CD4-positive, alpha-beta T cell (primary cell): ENCODE data around the gene PID1. TPM values are rescaled to one million over a fixed set of nuclear protein-coding genes. Genes with fewer than 3 reads are reported as not detected.

Experiments
- ATAC-seq: fragments of 200-7000 bp; cut with Tn5 transposase; one replicate; pipeline ENCODE4 v1.10.0; 2022; ENCODE audit warnings: mild to moderate bottlenecking; ENCODE audit not compliant: poor library complexity
- CTCF ChIA-PET: fragments of 350-600 bp; sonication (Branson Sonifier 250); formaldehyde crosslinking; loops from one replicate; lab custom pipeline; 2021; ENCODE audit warnings: antibody characterized with exemption, inconsistent platforms; lab: Charles Lee
- POLR2A ChIA-PET: fragments of 350-600 bp; sonication (Branson Sonifier 250); formaldehyde crosslinking; loops from one replicate; lab custom pipeline; 2021; ENCODE audit warnings: antibody characterized with exemption, inconsistent platforms; lab: Charles Lee
- DNase-seq, 14 experiments: peaks; one replicate each; pipeline ENCODE4 v3.0.0-alpha.2; 2013 to 2020; ENCODE audit warnings: mixed read lengths in 2 of 14
- H3K27ac ChIP-seq, 2 donors: one replicate each; pipeline versions ENCODE4 v1.5.1 to v1.7.0; 2013; ENCODE audit warnings: low read length in 2 of 2, low read depth in 1 of 2, mild to moderate bottlenecking in 1 of 2
- H3K27me3 ChIP-seq, 2 experiments: 1 replicate in 1 of 2; 2 replicates in 1 of 2; pipeline versions ENCODE4 v1.6.1 to v1.7.0; 2013; ENCODE audit warnings: low read length in 2 of 2, control low read depth in 1 of 2, mild to moderate bottlenecking in 1 of 2, moderate library complexity in 1 of 2; ENCODE audit not compliant: insufficient read depth in 2 of 2, control insufficient read depth in 1 of 2
- H3K36me3 ChIP-seq: one replicate; pipeline ENCODE4 v1.6.1; 2013; ENCODE audit warnings: low read length, control low read depth; ENCODE audit not compliant: insufficient read depth
- H3K4me1 ChIP-seq: one replicate; pipeline ENCODE4 v1.6.1; 2013; ENCODE audit warnings: low read length, control low read depth; ENCODE audit not compliant: insufficient read depth
- H3K4me3 ChIP-seq: one replicate; pipeline ENCODE4 v1.5.1; 2013; ENCODE audit warnings: mild to moderate bottlenecking, low read length, moderate library complexity
- H3K9me3 ChIP-seq, 2 experiments: 1 replicate in 1 of 2; 2 replicates in 1 of 2; pipeline versions ENCODE4 v1.6.1 to v1.7.0; 2013; ENCODE audit warnings: low read length in 2 of 2, mild to moderate bottlenecking in 2 of 2, control low read depth in 1 of 2, moderate library complexity in 1 of 2; ENCODE audit not compliant: control insufficient read depth in 1 of 2, insufficient read depth in 1 of 2
- H3K27ac Mint-ChIP-seq: one replicate; pipeline ENCODE4 v1.8.0; 2020; ENCODE audit warnings: mixed read lengths
- H3K27me3 Mint-ChIP-seq: one replicate; pipeline ENCODE4 v1.8.0; 2021; ENCODE audit warnings: mixed read lengths
- H3K36me3 Mint-ChIP-seq: one replicate; pipeline ENCODE4 v1.8.0; 2021; ENCODE audit warnings: low read depth, mixed read lengths
- H3K4me1 Mint-ChIP-seq: one replicate; pipeline ENCODE4 v1.8.0; 2021; ENCODE audit warnings: low read depth, mixed read lengths
- H3K4me3 Mint-ChIP-seq: one replicate; pipeline ENCODE4 v1.8.0; 2020; ENCODE audit warnings: mild to moderate bottlenecking, mixed read lengths
- H3K9me3 Mint-ChIP-seq: one replicate; pipeline ENCODE4 v1.8.0; 2020; ENCODE audit warnings: mixed read lengths
- intact Hi-C, 2 experiments: fragments of 100-400 bp; cut with DNase I in 1 of 2; cut with micrococcal nuclease in 1 of 2; formaldehyde crosslinking; loops; one replicate each; pipeline versions ENCODE4 v1.15.1 to v1.9.0; 2023 to 2025; cut with DNase I, micrococcal nuclease
- total RNA-seq, 174 experiments: library from RNA in 2 of 174; stranded (reverse) in 2 of 174; gene quantifications; one replicate each; pipeline ENCODE4 v1.2.3 and lab custom pipeline; 2021 to 2026
- TF ChIP-seq, protein P1 (sequence below): fragments of 200-600 bp; IDR thresholded peaks from one replicate; pipeline ENCODE4 v1.8.0; 2022; ENCODE audit warnings: antibody characterized with exemption, mild to moderate bottlenecking

PID1 gene
- total RNA-seq, 2 experiments from 2014 or later = 0.38 to 0.53 TPM

DNA sequence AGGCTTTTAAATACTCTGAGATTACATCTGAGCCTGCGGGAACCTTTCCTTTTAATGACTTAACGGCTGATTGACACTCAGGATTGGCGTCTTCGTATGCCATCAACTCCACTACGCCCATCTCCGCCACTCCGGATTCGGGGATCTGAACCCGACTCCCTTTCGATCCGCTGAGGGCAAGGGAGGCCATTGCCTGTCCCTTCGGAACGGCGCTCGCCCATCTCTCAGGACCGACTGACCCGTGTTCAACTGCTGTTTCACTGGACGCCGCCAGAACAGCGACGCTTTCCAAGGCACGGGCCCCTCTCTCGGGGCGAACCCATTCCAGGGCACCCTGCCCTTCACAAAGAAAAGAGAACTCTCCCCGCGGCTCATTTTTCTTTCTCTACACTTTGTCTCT, 90.4 kb downstream of the PID1 start:
- peaks cover 4% of the 10 kb centered on the region for H3K9me3 Mint-ChIP-seq
- H3K36me3 ChIP-seq = no peaks in the 10 kb centered on the region
- TF ChIP-seq, protein P1, sequence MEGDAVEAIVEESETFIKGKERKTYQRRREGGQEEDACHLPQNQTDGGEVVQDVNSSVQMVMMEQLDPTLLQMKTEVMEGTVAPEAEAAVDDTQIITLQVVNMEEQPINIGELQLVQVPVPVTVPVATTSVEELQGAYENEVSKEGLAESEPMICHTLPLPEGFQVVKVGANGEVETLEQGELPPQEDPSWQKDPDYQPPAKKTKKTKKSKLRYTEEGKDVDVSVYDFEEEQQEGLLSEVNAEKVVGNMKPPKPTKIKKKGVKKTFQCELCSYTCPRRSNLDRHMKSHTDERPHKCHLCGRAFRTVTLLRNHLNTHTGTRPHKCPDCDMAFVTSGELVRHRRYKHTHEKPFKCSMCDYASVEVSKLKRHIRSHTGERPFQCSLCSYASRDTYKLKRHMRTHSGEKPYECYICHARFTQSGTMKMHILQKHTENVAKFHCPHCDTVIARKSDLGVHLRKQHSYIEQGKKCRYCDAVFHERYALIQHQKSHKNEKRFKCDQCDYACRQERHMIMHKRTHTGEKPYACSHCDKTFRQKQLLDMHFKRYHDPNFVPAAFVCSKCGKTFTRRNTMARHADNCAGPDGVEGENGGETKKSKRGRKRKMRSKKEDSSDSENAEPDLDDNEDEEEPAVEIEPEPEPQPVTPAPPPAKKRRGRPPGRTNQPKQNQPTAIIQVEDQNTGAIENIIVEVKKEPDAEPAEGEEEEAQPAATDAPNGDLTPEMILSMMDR = no peak
- H3K4me3 ChIP-seq = no peak overlapping the region
- no peak overlapping the region for H3K4me3 Mint-ChIP-seq
- H3K4me1 ChIP-seq = no peaks in the 10 kb centered on the region
- ChIA-PET POLR2A (no interaction called here), CTCF (no interaction called here)
- H3K9me3 ChIP-seq = peaks cover 0 to 6% of the 10 kb centered on the region in 2 experiments
- H3K4me1 Mint-ChIP-seq = no peaks in the 10 kb centered on the region
- no peaks in the 10 kb centered on the region for H3K36me3 Mint-ChIP-seq
- DNase-seq = no peak
- intact Hi-C loops = no loop called here
- H3K27me3 ChIP-seq = no peaks in the 10 kb centered on the region
- H3K27me3 Mint-ChIP-seq = no peaks in the 10 kb centered on the region
- no peak overlapping the region for H3K27ac Mint-ChIP-seq
- ATAC-seq = no peak
- no peak overlapping the region for H3K27ac ChIP-seq

DNA sequence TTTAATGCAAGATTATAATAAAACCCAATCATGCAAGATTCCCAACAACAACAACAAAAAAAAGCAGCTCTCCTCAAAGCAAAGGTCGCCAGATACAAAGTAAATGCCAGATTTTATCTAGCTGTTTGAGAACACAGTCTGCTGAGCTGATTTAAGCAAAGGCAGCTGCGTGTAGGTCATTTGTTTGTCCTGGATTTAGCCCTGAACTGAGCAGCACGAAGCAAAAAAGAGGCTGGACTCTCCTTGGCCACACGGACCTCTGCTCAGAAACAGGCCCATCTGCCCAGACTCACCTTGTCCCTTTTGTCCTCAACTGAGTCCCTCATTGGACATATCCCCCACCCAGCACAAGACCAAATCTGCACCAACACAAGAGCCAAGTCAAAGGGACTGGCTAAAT, 91.5 kb downstream of the PID1 start:
- intact Hi-C loops = no loop called here
- no peaks in the 10 kb centered on the region for H3K4me1 Mint-ChIP-seq
- CTCF ChIA-PET = no interaction called here

DNA sequence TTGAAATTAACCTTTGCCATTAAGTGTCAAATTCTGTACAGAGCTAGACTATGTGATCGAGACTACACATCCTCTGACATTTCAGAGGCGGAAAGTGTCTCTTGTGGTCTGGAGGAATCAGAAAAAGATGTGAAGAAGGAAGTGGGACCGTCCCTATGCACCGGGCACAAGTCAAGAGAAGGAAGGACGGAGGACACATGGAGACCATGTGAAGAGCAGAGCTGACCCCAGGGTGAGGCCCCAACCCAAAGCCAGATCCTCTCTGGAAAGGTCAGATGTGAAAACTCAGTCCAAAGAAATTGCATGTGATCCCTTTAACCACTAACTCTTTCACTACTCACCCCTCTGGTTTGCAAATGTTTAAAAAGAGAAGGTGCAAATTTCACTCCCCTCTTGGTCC, 92.4 kb downstream of the PID1 start:
- H3K27me3 Mint-ChIP-seq = no peaks in the 10 kb centered on the region
- Histone ChIP-seq H3K4me1 (no peaks in the 10 kb centered on the region), H3K36me3 (no peaks in the 10 kb centered on the region), H3K9me3 (peaks cover 0 to 6% of the 10 kb centered on the region in 2 experiments), H3K27ac (no peak overlapping the region), H3K4me3 (no peak overlapping the region), H3K27me3 (no peaks in the 10 kb centered on the region)
- no peaks in the 10 kb centered on the region for H3K4me1 Mint-ChIP-seq
- TF ChIP-seq, protein P1 = no peak
- no peak for DNase-seq
- no peak overlapping the region for H3K27ac Mint-ChIP-seq
- no peaks in the 10 kb centered on the region for H3K36me3 Mint-ChIP-seq
- ChIA-PET CTCF (no interaction called here), POLR2A (no interaction called here)
- ATAC-seq = no peak
- no peak overlapping the region for H3K4me3 Mint-ChIP-seq
- intact Hi-C loops = no loop called here
- peaks cover 5% of the 10 kb centered on the region for H3K9me3 Mint-ChIP-seq

More for the DNA sequence above, 91.5 kb downstream of the PID1 start:
- POLR2A ChIA-PET = no interaction called here
- Histone ChIP-seq H3K4me1 (no peaks in the 10 kb centered on the region), H3K27ac (no peak overlapping the region), H3K4me3 (no peak overlapping the region), H3K27me3 (no peaks in the 10 kb centered on the region), H3K9me3 (peaks cover 0 to 6% of the 10 kb centered on the region in 2 experiments), H3K36me3 (no peaks in the 10 kb centered on the region)
- TF ChIP-seq, protein P1 = no peak
- no peak overlapping the region for H3K4me3 Mint-ChIP-seq
- H3K9me3 Mint-ChIP-seq = peaks cover 5% of the 10 kb centered on the region
- DNase-seq (no peak), ATAC-seq (no peak)
- H3K27ac Mint-ChIP-seq = no peak overlapping the region
- H3K36me3 Mint-ChIP-seq = no peaks in the 10 kb centered on the region
- H3K27me3 Mint-ChIP-seq = no peaks in the 10 kb centered on the region
